HCT116 (cell line): ENCODE results near the gene ADAMTS14. TPM values are rescaled to one million over a fixed set of nuclear protein-coding genes. Genes with fewer than 3 reads are reported as not detected.

Experiments
- ATAC-seq: fragments of 200-7000 bp; cut with Tn5 transposase; 2 replicates; pipeline ENCODE4 v1.9.1; 2020; ENCODE audit warnings: mild to moderate bottlenecking, moderate library complexity
- BruUV-seq: library from RNA; stranded (reverse); fragments of 400-500 nt; replicated peaks from 2 replicates; lab custom pipeline; 2021; lab: Mats Ljungman, UMichigan
- CTCF ChIA-PET: fragments of 300-600 bp; sonication (Branson Sonifier 250); formaldehyde crosslinking; loops from one replicate; lab custom pipeline; 2021; ENCODE audit warnings: antibody characterized with exemption; lab: Charles Lee
- POLR2A ChIA-PET: fragments of 300-600, 350-600 bp; sonication (Branson Sonifier 250); formaldehyde crosslinking; loops from one replicate; lab custom pipeline; 2021; ENCODE audit warnings: antibody characterized with exemption; lab: Charles Lee
- RAD21 ChIA-PET, 2 experiments: fragments of 300-600 bp; sonication (Branson Sonifier 250); formaldehyde crosslinking; loops; one replicate each; lab custom pipeline; 2023; ENCODE audit warnings: low total read pairs in 2 of 2; ENCODE audit not compliant: uncharacterized antibody in 2 of 2, unreplicated experiment in 2 of 2, low non-redundant PET in 1 of 2; lab: Charles Lee
- DNase-seq: peaks from one replicate; pipeline ENCODE4 v3.0.0-alpha.2; 2010; ENCODE audit warnings: low read depth, low spot score
- H2AFZ ChIP-seq: fragments of 200-600 bp; shearing (Covaris generic), sonication (generic); 2 replicates; pipeline ENCODE4 v1.6.1; 2017; ENCODE audit warnings: low read depth, mixed run types, mixed read lengths, antibody characterized with exemption, low read length; ENCODE audit not compliant: poor library complexity, severe bottlenecking
- H3K27ac ChIP-seq: 2 replicates; pipeline ENCODE4 v1.5.1; 2012; ENCODE audit warnings: low read depth, low read length
- H3K27me3 ChIP-seq: fragments of 200-600 bp; sonication (generic); 2 replicates; pipeline ENCODE4 v1.6.1; 2016; ENCODE audit warnings: mixed run types, low read length, mixed read lengths; ENCODE audit not compliant: insufficient read depth
- H3K36me3 ChIP-seq, 2 experiments: fragments of 200-500 bp in 1 of 2; fragments of 200-600 bp in 1 of 2; sonication (Bioruptor generic) in 1 of 2; sonication (generic) in 1 of 2; 2 replicates each; pipeline versions ENCODE4 v1.5.1 to v1.6.1; 2014 to 2016; ENCODE audit warnings: low read length in 2 of 2, inconsistent platforms in 1 of 2, mixed read lengths in 1 of 2, mixed run types in 1 of 2; ENCODE audit not compliant: insufficient read depth in 2 of 2, control insufficient read depth in 1 of 2
- H3K4me1 ChIP-seq, 2 experiments: fragments of 200-600 bp in 1 of 2; sonication (generic) in 1 of 2; 2 replicates each; pipeline versions ENCODE4 v1.5.1 to v1.6.1; 2012 to 2017; ENCODE audit warnings: low read length in 2 of 2, inconsistent platforms in 1 of 2, mild to moderate bottlenecking in 1 of 2, mixed read lengths in 1 of 2, mixed run types in 1 of 2, moderate library complexity in 1 of 2; ENCODE audit not compliant: insufficient read depth in 2 of 2, control insufficient read depth in 1 of 2
- H3K4me2 ChIP-seq: fragments of 200-600 bp; sonication (generic); 2 replicates; pipeline ENCODE4 v1.6.1; 2017; ENCODE audit warnings: mixed run types, low read length, mixed read lengths
- H3K4me3 ChIP-seq, 2 experiments: fragments of 200-600 bp in 1 of 2; sonication (generic) in 1 of 2; replicated peaks in 1 of 2; 2 replicates each; pipeline ENCODE4 v1.5.1; 2011 to 2016; ENCODE audit warnings: low read length in 2 of 2, control low read depth in 1 of 2, low read depth in 1 of 2, mild to moderate bottlenecking in 1 of 2, mixed read lengths in 1 of 2, mixed run types in 1 of 2
- H3K79me2 ChIP-seq: fragments of 200-600 bp; sonication (generic); 2 replicates; pipeline ENCODE4 v1.6.1; 2017; ENCODE audit warnings: mild to moderate bottlenecking, mixed run types, low read length, moderate library complexity, mixed read lengths; ENCODE audit not compliant: insufficient read depth
- H3K9ac ChIP-seq: fragments of 200-600 bp; sonication (generic); 2 replicates; pipeline ENCODE4 v1.6.1; 2016; ENCODE audit warnings: low read length, mixed read lengths
- H3K9me2 ChIP-seq: fragments of 200-600 bp; sonication (generic), shearing (Covaris generic); 2 replicates; pipeline ENCODE4 v1.6.1; 2017; ENCODE audit warnings: mixed run types, mild to moderate bottlenecking, moderate library complexity; ENCODE audit not compliant: insufficient read depth
- H3K9me3 ChIP-seq, 2 experiments: fragments of 200-500 bp in 1 of 2; fragments of 200-600 bp in 1 of 2; sonication (Bioruptor generic) in 1 of 2; sonication (generic) in 1 of 2; 2 replicates each; pipeline ENCODE4 v1.6.1; 2014 to 2017; ENCODE audit warnings: low read length in 2 of 2, mixed read lengths in 2 of 2, inconsistent platforms in 1 of 2, low read depth in 1 of 2, mild to moderate bottlenecking in 1 of 2, mixed run types in 1 of 2, moderate library complexity in 1 of 2; ENCODE audit not compliant: control insufficient read depth in 1 of 2, insufficient read depth in 1 of 2
- H4K20me1 ChIP-seq: fragments of 200-600 bp; sonication (generic), shearing (Covaris generic); 2 replicates; pipeline ENCODE4 v1.6.1; 2017; ENCODE audit warnings: mixed run types, mild to moderate bottlenecking, moderate library complexity; ENCODE audit not compliant: insufficient read depth
- CEBPB ChIP-seq: IDR thresholded peaks from 2 replicates; pipeline ENCODE4 v1.6.1; 2012; ENCODE audit warnings: low read depth
- EZH2 ChIP-seq: fragments of 200-600 bp; sonication (generic); IDR thresholded peaks from 2 replicates; pipeline ENCODE4 v1.6.1; 2017; ENCODE audit warnings: antibody characterized with exemption, mixed run types
- FOSL1 ChIP-seq: IDR thresholded peaks from 2 replicates; pipeline ENCODE4 v1.6.1; 2012; ENCODE audit warnings: low read depth
- POLR2A ChIP-seq: IDR thresholded peaks from 2 replicates; pipeline ENCODE4 v1.7.0; 2011; ENCODE audit warnings: borderline replicate concordance; ENCODE audit not compliant: insufficient read depth, insufficient read length; ENCODE audit errors: extremely low read depth
- POLR2AphosphoS5 ChIP-seq: IDR thresholded peaks from 2 replicates; pipeline ENCODE4 v1.6.1; 2011; ENCODE audit warnings: mild to moderate bottlenecking, low read depth, low read length, moderate library complexity
- RAD21 ChIP-seq: IDR thresholded peaks from 2 replicates; pipeline ENCODE4 v1.6.1; 2012; ENCODE audit warnings: low read depth, mild to moderate bottlenecking
- SIN3A ChIP-seq: IDR thresholded peaks from 2 replicates; pipeline ENCODE4 v1.6.1; 2012; ENCODE audit warnings: low read depth
- SP1 ChIP-seq: IDR thresholded peaks from 2 replicates; pipeline ENCODE4 v1.6.1; 2012; ENCODE audit warnings: low read depth
- YY1 ChIP-seq: IDR thresholded peaks from 2 replicates; pipeline ENCODE4 v1.6.1; 2011; ENCODE audit warnings: low read length, low read depth, moderate library complexity, mild to moderate bottlenecking; ENCODE audit not compliant: insufficient replicate concordance; ENCODE audit errors: extremely low read depth
- ZFX ChIP-seq: fragments of 450-650 bp; IDR thresholded peaks from 2 replicates; pipeline ENCODE4 v1.6.1; 2017
- intact Hi-C: fragments of 100-400 bp; cut with micrococcal nuclease; formaldehyde crosslinking; loops from 2 replicates; pipeline ENCODE4 v1.10.0; 2022
- total RNA-seq: library from RNA; stranded (reverse); gene quantifications from one replicate; pipeline ENCODE4 v1.2.1, GENCODE V29; 2021; ENCODE audit not compliant: unreplicated experiment
- TF ChIP-seq, protein P1 (sequence below): IDR thresholded peaks from 2 replicates; pipeline ENCODE4 v1.6.1; 2012
- TF ChIP-seq, protein P2 (sequence below): IDR thresholded peaks from 2 replicates; pipeline ENCODE4 v1.6.1; 2012
- TF ChIP-seq, protein P3 (sequence below): IDR thresholded peaks from 2 replicates; pipeline ENCODE4 v1.6.1; 2011; ENCODE audit warnings: mild to moderate bottlenecking, low read length, moderate library complexity; ENCODE audit not compliant: insufficient replicate concordance; ENCODE audit errors: extremely low read depth

ADAMTS14 gene
- total RNA-seq, 1 experiment from 2014 or later, result 13.2 TPM

DNA sequence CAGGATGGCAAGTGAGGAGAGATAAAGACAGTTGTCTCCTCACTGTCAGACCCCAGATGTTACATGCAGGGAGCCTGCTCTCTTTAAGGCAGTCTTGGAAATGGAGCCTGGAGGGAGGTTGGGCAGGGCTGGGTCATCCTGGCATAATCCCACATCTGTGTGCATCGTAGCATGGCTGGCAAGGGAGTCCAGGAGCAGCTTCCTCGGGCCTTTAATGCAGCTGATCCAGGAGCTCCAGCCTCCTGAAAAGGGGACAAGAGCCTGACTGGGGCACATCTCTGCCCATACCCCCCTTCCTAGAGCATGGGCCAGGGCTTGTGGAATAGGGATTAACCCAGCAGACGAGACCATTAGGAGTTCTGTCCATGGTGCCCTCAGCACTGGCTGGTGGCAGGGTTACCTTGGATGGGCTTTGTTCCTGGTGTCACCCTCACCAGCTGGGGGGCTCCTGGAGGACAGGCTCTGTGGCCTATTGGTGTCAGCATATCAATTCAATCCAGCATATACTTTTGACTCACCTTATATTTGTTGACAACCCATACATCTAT lies 77.9 kb downstream of the ADAMTS14 start:
- no peak overlapping the region for H3K4me2 ChIP-seq
- H3K27me3 ChIP-seq, result no peaks in the 10 kb centered on the region
- H4K20me1 ChIP-seq, result no peaks in the 10 kb centered on the region
- H3K79me2 ChIP-seq, result no peaks in the 10 kb centered on the region
- H3K36me3 ChIP-seq, result peaks cover 2 to 3% of the 10 kb centered on the region in 2 experiments; a peak in 2 of 4 replicates
- ATAC-seq (no peak), DNase-seq (no peak)
- no peak for TF ChIP-seq FOSL1
- no peak for TF ChIP-seq SIN3A
- no peak for TF ChIP-seq POLR2A
- no peak for TF ChIP-seq POLR2AphosphoS5
- no peak for TF ChIP-seq SP1
- TF ChIP-seq ZFX, result no peak
- TF ChIP-seq RAD21, result no peak
- no peak for TF ChIP-seq YY1
- TF ChIP-seq, protein P1, sequence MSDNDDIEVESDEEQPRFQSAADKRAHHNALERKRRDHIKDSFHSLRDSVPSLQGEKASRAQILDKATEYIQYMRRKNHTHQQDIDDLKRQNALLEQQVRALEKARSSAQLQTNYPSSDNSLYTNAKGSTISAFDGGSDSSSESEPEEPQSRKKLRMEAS, result no peak
- TF ChIP-seq EZH2, result no peak
- no peak for TF ChIP-seq CEBPB
- TF ChIP-seq, protein P2, sequence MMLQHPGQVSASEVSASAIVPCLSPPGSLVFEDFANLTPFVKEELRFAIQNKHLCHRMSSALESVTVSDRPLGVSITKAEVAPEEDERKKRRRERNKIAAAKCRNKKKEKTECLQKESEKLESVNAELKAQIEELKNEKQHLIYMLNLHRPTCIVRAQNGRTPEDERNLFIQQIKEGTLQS, result no peak
- TF ChIP-seq, protein P3, sequence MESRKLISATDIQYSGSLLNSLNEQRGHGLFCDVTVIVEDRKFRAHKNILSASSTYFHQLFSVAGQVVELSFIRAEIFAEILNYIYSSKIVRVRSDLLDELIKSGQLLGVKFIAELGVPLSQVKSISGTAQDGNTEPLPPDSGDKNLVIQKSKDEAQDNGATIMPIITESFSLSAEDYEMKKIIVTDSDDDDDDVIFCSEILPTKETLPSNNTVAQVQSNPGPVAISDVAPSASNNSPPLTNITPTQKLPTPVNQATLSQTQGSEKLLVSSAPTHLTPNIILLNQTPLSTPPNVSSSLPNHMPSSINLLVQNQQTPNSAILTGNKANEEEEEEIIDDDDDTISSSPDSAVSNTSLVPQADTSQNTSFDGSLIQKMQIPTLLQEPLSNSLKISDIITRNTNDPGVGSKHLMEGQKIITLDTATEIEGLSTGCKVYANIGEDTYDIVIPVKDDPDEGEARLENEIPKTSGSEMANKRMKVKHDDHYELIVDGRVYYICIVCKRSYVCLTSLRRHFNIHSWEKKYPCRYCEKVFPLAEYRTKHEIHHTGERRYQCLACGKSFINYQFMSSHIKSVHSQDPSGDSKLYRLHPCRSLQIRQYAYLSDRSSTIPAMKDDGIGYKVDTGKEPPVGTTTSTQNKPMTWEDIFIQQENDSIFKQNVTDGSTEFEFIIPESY, result no peak
- peaks cover 7 to 21% of the 10 kb centered on the region in 2 experiments for H3K4me1 ChIP-seq
- RAD21 ChIA-PET, result no interaction called here
- no peak overlapping the region for H3K27ac ChIP-seq
- H3K4me3 ChIP-seq, result no peak overlapping the region
- H3K9ac ChIP-seq, result no peak overlapping the region
- H3K9me2 ChIP-seq, result no peaks in the 10 kb centered on the region
- H3K9me3 ChIP-seq, result no peaks in the 10 kb centered on the region
- intact Hi-C loops, result no loop called here
- no TSS peak for BruUV-seq
- no peak overlapping the region for H2AFZ ChIP-seq
- POLR2A ChIA-PET, result no interaction called here
- CTCF ChIA-PET, result no interaction called here
